NOMO-1 (cell line): ENCODE data around the gene IFNG-AS1.

Experiments
- DNase-seq, 2 experiments: peaks; one replicate each; lab custom pipeline; 2025; ENCODE audit not compliant: unreplicated experiment in 2 of 2; lab: John Stamatoyannopoulos, UW

Gene IFNG-AS1

GRCh38 chr12:67993143-67993542 is 3.9 kb downstream of the IFNG-AS1 start:
- DNase-seq, result no peak

- no peak for DNase-seq
These were observed 4.8 kb downstream of the IFNG-AS1 start for GRCh38 chr12:67994046-67994445.

GRCh38 chr12:67996347-67996746 is 7.1 kb downstream of the IFNG-AS1 start:
- no peak for DNase-seq

GRCh38 chr12:67998379-67998778 is 9.1 kb downstream of the IFNG-AS1 start:
- no peak for DNase-seq

DNA sequence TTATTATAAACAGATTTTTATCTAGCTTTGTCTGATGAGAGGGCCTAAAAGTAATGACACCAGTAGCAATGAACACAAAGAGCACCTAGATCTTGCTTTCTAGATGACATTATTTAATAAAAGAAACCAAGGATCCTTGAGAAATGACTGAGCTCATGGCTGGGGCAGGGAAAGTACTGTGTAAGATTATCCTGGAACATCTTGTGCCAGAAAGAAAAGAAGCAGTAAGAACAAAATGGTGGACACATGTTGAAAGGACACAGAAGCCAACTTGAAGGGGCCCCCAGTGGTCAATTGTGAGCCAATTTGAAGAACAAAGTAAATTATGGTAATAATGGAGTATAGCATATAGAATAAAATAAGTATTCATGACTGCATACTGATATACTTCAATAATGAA is 10.0 kb downstream of the IFNG-AS1 start:
- no peak for DNase-seq

GRCh38 chr12:68001486-68002466 is 12.5 kb downstream of the IFNG-AS1 start:
- no peak for DNase-seq

GRCh38 chr12:68003777-68004176 is 14.5 kb downstream of the IFNG-AS1 start:
- no peak for DNase-seq

GRCh38 chr12:68007033-68007432 is 17.8 kb downstream of the IFNG-AS1 start:
- DNase-seq, result no peak

DNA sequence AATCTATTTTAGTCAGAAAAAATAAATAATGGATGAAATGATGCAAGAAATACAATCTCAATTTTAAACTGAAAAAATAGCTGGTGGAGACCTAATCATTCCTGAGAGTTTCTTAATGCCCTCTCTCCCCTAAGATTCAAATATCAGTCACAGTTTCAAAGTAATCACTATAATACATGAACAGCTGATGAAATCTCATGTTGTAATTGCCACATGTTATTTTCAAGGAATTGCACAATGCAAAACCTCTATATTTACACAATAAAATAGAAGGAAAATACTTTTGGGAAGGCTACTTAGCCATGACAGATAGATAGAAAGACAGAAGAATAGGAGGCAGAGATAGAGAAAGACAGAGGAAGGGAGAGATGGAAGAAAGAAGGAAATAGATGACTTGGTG is 18.2 kb downstream of the IFNG-AS1 start:
- no peak for DNase-seq

DNA sequence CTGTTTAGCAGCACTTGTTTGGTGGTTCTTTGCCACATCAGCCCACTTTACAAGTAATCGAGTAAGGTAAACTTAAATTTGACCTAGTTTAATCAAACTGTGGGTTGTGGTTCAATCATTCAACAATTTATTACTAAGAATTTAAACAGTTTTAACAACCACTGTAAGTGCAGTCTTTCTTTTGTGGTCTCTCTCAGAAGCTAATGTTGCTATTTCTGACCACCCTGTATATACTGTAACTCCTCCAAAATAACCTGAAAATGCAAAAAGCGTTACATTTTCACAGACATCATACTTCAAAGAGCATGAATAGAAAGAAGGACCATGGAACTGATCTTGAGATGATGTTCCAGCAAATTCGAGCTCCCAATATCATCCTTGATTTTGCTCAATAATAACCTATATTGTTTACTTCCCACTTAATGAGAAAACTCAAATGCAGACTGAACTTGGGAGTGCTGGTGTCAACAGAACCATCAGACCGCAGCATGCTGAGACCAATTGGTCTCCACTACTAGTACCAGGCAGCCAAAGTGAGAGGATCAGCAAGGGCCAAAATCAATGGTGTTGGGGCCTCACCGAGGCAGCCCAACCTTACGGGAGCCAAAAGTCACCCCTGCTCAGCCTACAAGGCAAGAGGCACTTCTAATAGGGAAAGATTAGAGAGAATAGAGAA is 22.1 kb downstream of the IFNG-AS1 start:
- no peak for DNase-seq

- no peak for DNase-seq
These were observed 22.6 kb downstream of the IFNG-AS1 start for GRCh38 chr12:68011882-68012207.

GRCh38 chr12:68012712-68013111 is 23.5 kb downstream of the IFNG-AS1 start:
- DNase-seq, result no peak

DNA sequence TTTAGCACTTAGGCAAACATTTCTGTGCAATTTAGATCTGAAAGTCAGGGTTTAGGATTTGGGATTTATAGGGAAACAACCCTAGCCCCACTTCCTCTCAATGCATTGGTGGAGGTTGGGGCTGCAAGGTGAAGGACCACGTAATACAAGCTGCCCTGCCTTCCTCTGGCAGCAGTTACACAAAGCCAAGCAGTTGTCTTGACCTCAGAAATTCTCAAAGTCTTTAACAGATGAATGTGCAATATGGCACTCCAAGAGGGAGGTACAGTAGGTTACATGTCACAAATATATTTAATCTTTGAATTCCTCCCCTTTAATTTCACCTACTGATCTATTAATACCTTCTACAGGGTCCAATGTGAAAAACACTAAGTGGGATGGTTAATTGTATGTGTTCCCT is 23.9 kb downstream of the IFNG-AS1 start:
- no peak for DNase-seq

GRCh38 chr12:68016136-68016535 is 26.9 kb downstream of the IFNG-AS1 start:
- no peak for DNase-seq

- DNase-seq, result no peak
These were observed 29.1 kb downstream of the IFNG-AS1 start for GRCh38 chr12:68018315-68018714.

GRCh38 chr12:68020049-68020448 is 30.8 kb downstream of the IFNG-AS1 start:
- no peak for DNase-seq

- DNase-seq, result no peak
These were observed 31.5 kb downstream of the IFNG-AS1 start for GRCh38 chr12:68020699-68021098.

DNA sequence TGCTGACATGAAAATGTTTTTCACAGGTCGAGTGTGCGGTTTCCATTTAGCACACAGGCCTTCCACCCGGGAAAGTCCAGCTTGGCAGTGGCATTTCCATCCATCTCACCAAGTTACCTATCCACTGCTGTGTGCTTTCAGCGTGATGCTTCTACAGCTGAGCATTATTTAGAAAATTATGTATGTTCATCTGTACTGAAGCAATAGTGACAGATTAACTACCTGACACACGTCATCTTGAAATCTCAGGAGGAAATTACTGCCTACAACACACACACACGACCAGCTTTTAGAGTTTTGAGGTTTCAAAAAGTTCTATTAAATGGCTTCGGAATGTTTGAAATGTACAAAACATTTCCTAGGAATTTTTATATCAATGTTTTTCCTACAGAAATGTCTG is 39.4 kb downstream of the IFNG-AS1 start:
- DNase-seq, result no peak

- no peak for DNase-seq
These were observed 41.0 kb downstream of the IFNG-AS1 start for GRCh38 chr12:68030248-68030647.

GRCh38 chr12:68031174-68031573 is 41.9 kb downstream of the IFNG-AS1 start:
- DNase-seq, result no peak

GRCh38 chr12:68031881-68032739 is 42.9 kb downstream of the IFNG-AS1 start:
- no peak for DNase-seq
